Measurements from ENCODE around the gene CELF1.

Gene CELF1

DNA sequence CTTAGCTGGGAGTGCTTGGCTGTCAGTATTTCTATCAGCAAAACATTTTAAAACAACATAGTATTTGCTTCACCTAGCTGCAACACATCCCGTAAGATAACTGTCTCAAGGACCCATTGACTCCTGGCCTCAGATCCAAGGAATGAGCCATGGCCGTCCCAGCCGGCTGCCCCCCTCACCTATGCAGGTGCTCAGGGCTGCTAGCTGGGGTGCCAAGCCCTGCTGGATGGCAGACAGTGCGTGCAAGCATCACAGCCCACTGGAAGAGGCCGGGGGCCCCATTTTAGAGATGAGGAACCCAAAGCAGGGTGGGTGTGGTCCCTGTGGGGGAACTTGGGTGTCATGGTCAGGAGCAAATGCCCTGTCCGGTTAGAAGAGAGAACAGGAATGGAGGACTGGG, 135.2 kb downstream of the CELF1 start:
- DNase-seq (ENCODE audit: low read depth in 2 of 2), result no peak

DNA sequence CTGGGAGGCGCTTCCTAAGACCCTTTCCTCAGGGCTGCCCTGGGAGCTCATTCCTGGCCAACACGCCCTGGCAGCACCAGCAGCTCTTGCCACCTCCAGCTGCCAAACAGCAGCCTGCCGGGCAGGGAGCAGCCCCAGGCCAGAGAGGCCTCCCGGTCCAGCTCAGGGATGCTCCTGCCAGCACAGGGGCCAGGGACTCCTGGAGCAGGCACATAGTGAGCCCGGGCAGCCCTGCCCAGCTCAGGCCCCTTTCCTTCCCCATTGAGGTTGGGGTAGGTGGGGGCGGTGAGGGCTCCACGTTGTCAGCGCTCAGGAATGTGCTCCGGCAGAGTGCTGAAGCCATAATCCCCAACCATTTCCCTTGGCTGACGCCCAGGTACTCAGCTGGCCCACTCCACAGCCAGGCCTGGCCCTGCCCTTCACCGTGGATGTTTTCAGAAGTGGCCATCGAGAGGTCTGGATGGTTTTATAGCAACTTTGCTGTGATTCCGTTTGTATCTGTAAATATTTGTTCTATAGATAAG, 136.9 kb downstream of the CELF1 start:
- no peak for DNase-seq (ENCODE audit: low read depth in 2 of 2)

Measured in stimulated activated CD8-positive, alpha-beta memory T cell treated with anti-CD3 and anti-CD28 coated beads, Interleukin-2, amount 100 ng/mL, for 48 hours (primary cell).